ENCODE measurements around the gene RPS4Y2. TPM values are rescaled to one million over a fixed set of nuclear protein-coding genes. Genes with fewer than 3 reads are reported as not detected.

RPS4Y2 gene
- polyA plus RNA-seq, 1 of the 3 experiments (the other 2 are of a cell fraction) = not detected

DNA sequence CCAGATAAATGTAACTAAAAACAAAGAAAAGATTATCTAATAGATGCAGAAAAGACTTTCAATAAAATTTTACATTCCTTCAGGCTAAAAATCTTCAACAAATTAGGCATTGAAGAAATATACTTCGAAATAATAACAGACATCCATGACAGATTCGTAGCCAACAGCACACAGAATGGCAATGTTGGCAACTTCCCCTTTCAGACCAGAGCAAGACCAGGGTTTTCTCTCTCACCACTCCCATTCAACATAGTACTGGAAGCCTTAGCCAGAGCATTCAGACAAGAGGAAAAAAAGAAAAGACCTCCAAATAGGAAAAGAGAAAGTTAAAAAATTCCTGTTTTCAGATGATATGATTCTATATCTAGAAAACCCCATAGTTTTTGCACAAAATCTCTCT, 61.2 kb downstream of the RPS4Y2 start:
- Histone ChIP-seq H3K4me2 (no peak overlapping the region), H3K4me1 (ENCODE audit: control insufficient read depth in 1 of 2, insufficient read depth in 2 of 2, low read depth in 1 of 2, low read length in 1 of 2) (no peaks in the 10 kb centered on the region), H2AFZ (ENCODE audit: low read depth) (no peak overlapping the region), H3K79me2 (ENCODE audit: insufficient read depth) (no peaks in the 10 kb centered on the region), H3K9me2 (no peaks in the 10 kb centered on the region), H3K9me3 (no peaks in the 10 kb centered on the region), H3K36me3 (replicated peaks in 1 of 2; ENCODE audit: control insufficient read depth in 1 of 2, insufficient read depth in 2 of 2, low read length in 1 of 2) (no peaks in the 10 kb centered on the region), H4K20me1 (ENCODE audit: insufficient read depth) (no peaks in the 10 kb centered on the region), H3K4me3 (ENCODE audit: low read depth in 2 of 2, low read length in 1 of 2) (no peak overlapping the region), H3K27ac (ENCODE audit: low read depth in 2 of 2, low read length in 1 of 2) (no peak overlapping the region), H3K9ac (no peak overlapping the region), H3F3A (replicated peaks; ENCODE audit: insufficient read depth) (no peaks in the 10 kb centered on the region), H3K27me3 (ENCODE audit: insufficient read depth) (no peaks in the 10 kb centered on the region)
- TF ChIP-seq FOSL2 (IDR thresholded peaks at IDR 0.05; ENCODE audit: borderline replicate concordance, low read depth) (no peak), MEF2A (IDR thresholded peaks at IDR 0.05; ENCODE audit: borderline replicate concordance, low read depth) (no peak), RAD21 (IDR thresholded peaks at IDR 0.05; ENCODE audit: low read length) (no peak), SIN3A (IDR thresholded peaks at IDR 0.05; ENCODE audit: borderline replicate concordance, low read depth, low read length) (no peak), EZH2phosphoT487 (IDR thresholded peaks at IDR 0.05; ENCODE audit: borderline replicate concordance, low read depth) (no peak), FOXM1 (IDR thresholded peaks at IDR 0.05; ENCODE audit: low read depth) (no peak), SMC3 (IDR thresholded peaks at IDR 0.05; ENCODE audit: low read depth, low read length) (no peak), MXI1 (IDR thresholded peaks at IDR 0.05; ENCODE audit: low read depth, low read length) (no peak), TAF1 (IDR thresholded peaks at IDR 0.05; ENCODE audit: borderline replicate concordance, low read depth, low read length) (no peak), ELF1 (IDR thresholded peaks at IDR 0.05) (no peak), CHD2 (IDR thresholded peaks at IDR 0.05; ENCODE audit: low read length, partially characterized antibody) (no peak)
- TF ChIP-seq, protein P1, sequence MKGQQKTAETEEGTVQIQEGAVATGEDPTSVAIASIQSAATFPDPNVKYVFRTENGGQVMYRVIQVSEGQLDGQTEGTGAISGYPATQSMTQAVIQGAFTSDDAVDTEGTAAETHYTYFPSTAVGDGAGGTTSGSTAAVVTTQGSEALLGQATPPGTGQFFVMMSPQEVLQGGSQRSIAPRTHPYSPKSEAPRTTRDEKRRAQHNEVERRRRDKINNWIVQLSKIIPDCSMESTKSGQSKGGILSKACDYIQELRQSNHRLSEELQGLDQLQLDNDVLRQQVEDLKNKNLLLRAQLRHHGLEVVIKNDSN (IDR thresholded peaks at IDR 0.05; ENCODE audit: borderline replicate concordance, low read depth) = no peak
- TF ChIP-seq, protein P2, sequence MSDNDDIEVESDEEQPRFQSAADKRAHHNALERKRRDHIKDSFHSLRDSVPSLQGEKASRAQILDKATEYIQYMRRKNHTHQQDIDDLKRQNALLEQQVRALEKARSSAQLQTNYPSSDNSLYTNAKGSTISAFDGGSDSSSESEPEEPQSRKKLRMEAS (IDR thresholded peaks at IDR 0.05; ENCODE audit: low read depth) = no peak
- TF ChIP-seq, protein P3, sequence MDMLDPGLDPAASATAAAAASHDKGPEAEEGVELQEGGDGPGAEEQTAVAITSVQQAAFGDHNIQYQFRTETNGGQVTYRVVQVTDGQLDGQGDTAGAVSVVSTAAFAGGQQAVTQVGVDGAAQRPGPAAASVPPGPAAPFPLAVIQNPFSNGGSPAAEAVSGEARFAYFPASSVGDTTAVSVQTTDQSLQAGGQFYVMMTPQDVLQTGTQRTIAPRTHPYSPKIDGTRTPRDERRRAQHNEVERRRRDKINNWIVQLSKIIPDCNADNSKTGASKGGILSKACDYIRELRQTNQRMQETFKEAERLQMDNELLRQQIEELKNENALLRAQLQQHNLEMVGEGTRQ (IDR thresholded peaks at IDR 0.05; ENCODE audit: borderline replicate concordance, low read depth, low read length) = no peak
- TF ChIP-seq, protein P4, sequence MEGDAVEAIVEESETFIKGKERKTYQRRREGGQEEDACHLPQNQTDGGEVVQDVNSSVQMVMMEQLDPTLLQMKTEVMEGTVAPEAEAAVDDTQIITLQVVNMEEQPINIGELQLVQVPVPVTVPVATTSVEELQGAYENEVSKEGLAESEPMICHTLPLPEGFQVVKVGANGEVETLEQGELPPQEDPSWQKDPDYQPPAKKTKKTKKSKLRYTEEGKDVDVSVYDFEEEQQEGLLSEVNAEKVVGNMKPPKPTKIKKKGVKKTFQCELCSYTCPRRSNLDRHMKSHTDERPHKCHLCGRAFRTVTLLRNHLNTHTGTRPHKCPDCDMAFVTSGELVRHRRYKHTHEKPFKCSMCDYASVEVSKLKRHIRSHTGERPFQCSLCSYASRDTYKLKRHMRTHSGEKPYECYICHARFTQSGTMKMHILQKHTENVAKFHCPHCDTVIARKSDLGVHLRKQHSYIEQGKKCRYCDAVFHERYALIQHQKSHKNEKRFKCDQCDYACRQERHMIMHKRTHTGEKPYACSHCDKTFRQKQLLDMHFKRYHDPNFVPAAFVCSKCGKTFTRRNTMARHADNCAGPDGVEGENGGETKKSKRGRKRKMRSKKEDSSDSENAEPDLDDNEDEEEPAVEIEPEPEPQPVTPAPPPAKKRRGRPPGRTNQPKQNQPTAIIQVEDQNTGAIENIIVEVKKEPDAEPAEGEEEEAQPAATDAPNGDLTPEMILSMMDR (IDR thresholded peaks at IDR 0.05) = no peak
- TF ChIP-seq, protein P5, sequence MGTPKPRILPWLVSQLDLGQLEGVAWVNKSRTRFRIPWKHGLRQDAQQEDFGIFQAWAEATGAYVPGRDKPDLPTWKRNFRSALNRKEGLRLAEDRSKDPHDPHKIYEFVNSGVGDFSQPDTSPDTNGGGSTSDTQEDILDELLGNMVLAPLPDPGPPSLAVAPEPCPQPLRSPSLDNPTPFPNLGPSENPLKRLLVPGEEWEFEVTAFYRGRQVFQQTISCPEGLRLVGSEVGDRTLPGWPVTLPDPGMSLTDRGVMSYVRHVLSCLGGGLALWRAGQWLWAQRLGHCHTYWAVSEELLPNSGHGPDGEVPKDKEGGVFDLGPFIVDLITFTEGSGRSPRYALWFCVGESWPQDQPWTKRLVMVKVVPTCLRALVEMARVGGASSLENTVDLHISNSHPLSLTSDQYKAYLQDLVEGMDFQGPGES (IDR thresholded peaks at IDR 0.05; ENCODE audit: low read depth, low read length) = no peak
- no CpG with 5 or more reads among the region's 2 CpGs for WGBS (ENCODE audit: low lambda C conversion rate)
- ChIA-PET CTCF (no interaction called here), POLR2A (no interaction called here)
- no peak for DNase-seq

Other genes with a start within 250 kb of the RPS4Y2 start
- gene EIF1AY, start 180.3 kb upstream of the RPS4Y2 start, polyA plus RNA-seq (2012; rRNA removed) = not detected in 2 replicates

Data from SK-N-SH (cell line).